ENCODE measurements around the gene QSOX1. TPM values are rescaled to one million over a fixed set of nuclear protein-coding genes. Genes with fewer than 3 reads are reported as not detected.

Gene QSOX1
- total RNA-seq, 1 experiment from 2014 or later = 569 TPM

- H3K27me3 ChIP-seq = no peaks in the 10 kb centered on the region
- H3K4me3 ChIP-seq = no peak overlapping the region
- DNase-seq = no peak
- no peaks in the 10 kb centered on the region for H3K9me3 ChIP-seq
- H3K36me3 ChIP-seq = peaks cover 51% of the 10 kb centered on the region
Measured at GRCh38 chr1:180177931-180178330, 23.3 kb downstream of the QSOX1 start.

DNA sequence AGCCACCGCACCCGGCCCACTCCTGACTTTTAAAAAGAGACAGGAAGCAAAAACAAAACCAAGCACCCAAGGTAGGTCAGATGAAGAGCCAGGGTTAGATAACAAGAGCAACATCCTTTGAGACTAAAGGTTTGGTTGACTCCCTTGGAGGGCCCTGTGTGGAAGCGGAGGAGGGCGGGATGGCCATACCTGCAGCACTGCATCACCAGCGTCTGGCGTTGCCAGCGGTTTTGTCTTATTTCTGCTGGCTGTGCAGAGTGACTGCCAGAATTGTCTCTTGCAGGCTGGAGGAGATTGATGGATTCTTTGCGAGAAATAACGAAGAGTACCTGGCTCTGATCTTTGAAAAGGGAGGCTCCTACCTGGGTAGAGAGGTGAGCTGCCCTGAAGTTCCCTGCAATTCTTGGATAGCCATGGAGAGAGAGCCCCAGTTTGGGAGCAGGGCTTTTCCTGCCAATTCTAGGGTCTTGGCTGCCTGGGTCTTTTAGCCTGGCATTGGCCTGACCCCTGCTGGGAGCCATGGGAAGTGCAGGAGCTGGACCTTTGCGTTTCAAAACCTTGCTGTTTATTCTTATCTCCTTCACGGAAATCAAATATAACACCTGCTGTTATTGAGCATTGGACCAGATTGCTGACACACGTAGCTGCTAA lies 24.0 kb downstream of the QSOX1 start:
- no peaks in the 10 kb centered on the region for H3K27me3 ChIP-seq
- peaks cover 51% of the 10 kb centered on the region for H3K36me3 ChIP-seq
- H3K4me3 ChIP-seq = no peak overlapping the region
- peak; percentile 54 for DNase-seq
- no peaks in the 10 kb centered on the region for H3K9me3 ChIP-seq

DNA sequence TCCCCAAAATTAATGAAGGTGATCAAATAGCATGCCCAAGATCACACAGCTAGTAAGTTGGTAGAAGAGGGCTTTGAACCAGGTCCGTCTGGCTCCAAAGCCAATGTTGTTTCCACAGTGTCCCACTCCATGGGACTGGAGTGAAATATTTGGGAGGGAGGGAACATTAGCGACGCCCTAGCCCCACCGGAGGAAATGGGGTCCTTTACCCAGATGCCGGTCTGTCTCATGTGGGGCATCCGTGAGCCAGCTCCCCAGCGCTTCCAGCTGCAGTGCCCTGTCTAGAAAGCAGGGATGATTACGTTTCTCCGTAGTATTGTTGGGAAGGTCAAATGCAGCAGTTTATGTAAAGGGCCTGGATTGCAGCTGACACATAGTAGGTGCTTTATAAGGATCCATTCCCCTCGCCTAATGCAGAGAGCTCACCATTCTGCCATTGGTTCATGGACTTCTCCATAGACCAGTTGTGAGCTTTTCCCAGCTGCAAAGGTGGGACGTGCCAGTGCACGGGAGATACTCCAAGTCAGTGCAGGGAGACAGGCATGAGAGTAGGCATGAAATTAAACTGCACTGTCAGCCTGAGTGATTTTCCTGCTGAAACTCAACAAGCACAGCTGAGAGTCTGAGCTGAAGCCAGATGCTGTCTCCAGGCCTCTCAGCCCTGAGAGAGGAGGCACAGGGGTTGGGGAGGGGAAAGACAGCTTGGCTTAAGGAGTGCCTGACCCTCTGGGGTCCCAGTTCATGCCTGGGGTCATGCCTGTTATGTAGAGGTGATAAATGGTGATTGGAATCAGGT lies 24.7 kb downstream of the QSOX1 start:
- peaks cover 56% of the 10 kb centered on the region for H3K36me3 ChIP-seq
- H3K9me3 ChIP-seq = no peaks in the 10 kb centered on the region
- no peaks in the 10 kb centered on the region for H3K27me3 ChIP-seq
- H3K4me3 ChIP-seq = no peak overlapping the region
- no peak for DNase-seq

GRCh38 chr1:180181048-180181447 lies 26.4 kb downstream of the QSOX1 start:
- no peak overlapping the region for H3K4me3 ChIP-seq
- no peaks in the 10 kb centered on the region for H3K9me3 ChIP-seq
- no peak for DNase-seq
- H3K27me3 ChIP-seq = no peaks in the 10 kb centered on the region
- H3K36me3 ChIP-seq = peaks cover 60% of the 10 kb centered on the region

GRCh38 chr1:180181996-180182642 lies 27.4 kb downstream of the QSOX1 start:
- Histone ChIP-seq H3K9me3 (no peaks in the 10 kb centered on the region), H3K27me3 (no peaks in the 10 kb centered on the region), H3K36me3 (peaks cover 62% of the 10 kb centered on the region), H3K4me3 (no peak overlapping the region)
- no peak for DNase-seq

- Histone ChIP-seq H3K9me3 (no peaks in the 10 kb centered on the region), H3K4me3 (no peak overlapping the region), H3K36me3 (peaks cover 63% of the 10 kb centered on the region), H3K27me3 (no peaks in the 10 kb centered on the region)
- no peak for DNase-seq
Measured at GRCh38 chr1:180182643-180183311, 28.1 kb downstream of the QSOX1 start.

DNA sequence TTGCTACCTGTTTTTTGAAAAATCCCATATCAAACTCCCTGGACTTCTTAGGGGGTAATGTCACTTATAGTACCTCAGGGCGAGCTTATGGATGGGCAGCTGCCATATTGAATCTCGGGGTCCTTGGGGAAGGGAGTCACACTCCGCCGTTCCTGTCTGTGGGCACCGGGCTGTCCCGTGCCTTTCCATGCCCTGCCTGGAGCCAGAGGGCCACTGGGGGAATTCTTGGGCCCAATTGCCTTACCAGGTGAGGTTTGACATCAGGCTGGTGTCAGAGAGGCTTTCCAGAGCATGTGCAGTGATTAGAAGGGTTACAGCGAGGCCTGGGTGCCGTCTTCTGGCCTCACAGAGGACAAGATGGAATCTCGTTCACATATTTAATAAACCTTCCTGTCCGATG lies 28.8 kb downstream of the QSOX1 start:
- H3K36me3 ChIP-seq = peaks cover 68% of the 10 kb centered on the region
- no peak overlapping the region for H3K4me3 ChIP-seq
- H3K9me3 ChIP-seq = no peaks in the 10 kb centered on the region
- no peak for DNase-seq
- no peaks in the 10 kb centered on the region for H3K27me3 ChIP-seq

DNA sequence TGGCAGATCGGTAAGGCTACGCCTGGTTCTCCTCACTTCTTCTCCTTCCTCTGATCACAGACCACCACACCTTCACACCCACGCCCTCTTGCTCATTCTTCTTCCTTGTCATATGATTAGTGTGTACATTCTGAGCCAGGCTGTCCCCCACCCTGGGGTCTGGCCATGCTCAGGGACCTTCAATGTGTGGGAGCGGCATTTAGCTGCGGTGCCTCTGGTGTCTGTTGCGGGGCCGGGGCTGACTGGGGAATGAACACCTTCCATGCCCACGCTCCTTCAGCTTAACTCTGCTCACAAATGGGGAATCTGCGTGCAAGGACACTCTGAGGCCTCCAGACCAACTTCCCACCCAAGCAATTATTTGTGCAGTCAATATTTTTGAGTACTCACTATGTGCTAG lies 29.4 kb downstream of the QSOX1 start:
- DNase-seq = no peak
- Histone ChIP-seq H3K4me3 (no peak overlapping the region), H3K36me3 (peaks cover 69% of the 10 kb centered on the region), H3K27me3 (no peaks in the 10 kb centered on the region), H3K9me3 (no peaks in the 10 kb centered on the region)

DNA sequence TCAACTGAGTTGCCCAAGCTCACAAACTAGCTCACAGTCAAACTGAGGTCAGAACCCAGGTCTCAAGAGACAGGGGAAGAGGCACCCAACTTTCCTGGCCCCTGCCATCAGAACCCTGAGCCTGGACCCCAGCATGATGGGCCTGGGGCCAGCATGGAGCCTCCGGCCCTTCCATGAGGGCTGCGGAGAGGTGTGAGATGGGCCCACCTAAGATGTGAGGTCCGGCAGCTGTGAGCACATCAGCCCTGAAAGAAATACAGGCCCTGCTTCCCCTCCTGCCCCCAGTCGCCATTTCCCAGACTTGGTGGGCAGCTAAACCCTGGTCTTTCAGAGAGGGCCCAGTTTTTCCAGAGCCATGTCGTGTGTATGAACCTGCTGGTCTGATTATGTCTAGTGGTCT lies 30.6 kb downstream of the QSOX1 start:
- peaks cover 66% of the 10 kb centered on the region for H3K36me3 ChIP-seq
- no peak overlapping the region for H3K4me3 ChIP-seq
- DNase-seq = no peak
- no peaks in the 10 kb centered on the region for H3K9me3 ChIP-seq
- no peaks in the 10 kb centered on the region for H3K27me3 ChIP-seq

DNA sequence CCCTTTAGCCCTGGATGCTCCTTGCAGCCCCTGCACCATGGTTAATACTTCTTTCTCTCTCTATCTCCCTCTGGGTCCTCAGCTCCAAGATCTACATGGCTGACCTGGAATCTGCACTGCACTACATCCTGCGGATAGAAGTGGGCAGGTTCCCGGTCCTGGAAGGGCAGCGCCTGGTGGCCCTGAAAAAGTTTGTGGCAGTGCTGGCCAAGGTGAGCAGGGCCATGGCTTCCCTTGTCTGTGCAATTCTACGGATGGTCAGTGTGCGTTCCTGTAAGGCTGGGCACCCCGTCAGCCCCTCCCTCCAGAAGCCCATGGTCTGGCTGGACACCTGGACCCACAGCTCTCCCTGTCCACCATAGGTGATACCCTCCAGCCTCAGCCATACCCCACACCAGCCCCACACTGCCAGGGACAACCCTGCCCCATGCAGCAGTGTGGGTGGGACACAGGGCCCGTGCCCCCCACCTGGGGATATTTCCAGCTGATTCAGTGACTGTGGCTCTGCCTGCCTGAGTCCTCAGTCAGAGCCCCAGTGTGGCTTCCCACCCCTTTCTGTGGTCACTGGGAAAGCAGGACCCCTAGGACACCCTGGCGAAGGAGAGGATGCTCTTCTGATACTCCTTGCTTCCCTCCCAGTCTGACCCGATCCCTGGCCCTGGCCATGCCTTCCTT lies 31.4 kb downstream of the QSOX1 start:
- H3K36me3 ChIP-seq = peaks cover 67% of the 10 kb centered on the region
- DNase-seq = no peak

GRCh38 chr1:180186831-180187230 lies 32.2 kb downstream of the QSOX1 start:
- H3K9me3 ChIP-seq = no peaks in the 10 kb centered on the region
- peaks cover 67% of the 10 kb centered on the region for H3K36me3 ChIP-seq
- DNase-seq = no peak
- no peaks in the 10 kb centered on the region for H3K27me3 ChIP-seq
- no peak overlapping the region for H3K4me3 ChIP-seq

More for the DNA sequence above, 31.4 kb downstream of the QSOX1 start:
- no peak overlapping the region for H3K4me3 ChIP-seq
- no peaks in the 10 kb centered on the region for H3K27me3 ChIP-seq
- H3K9me3 ChIP-seq = no peaks in the 10 kb centered on the region

GRCh38 chr1:180187626-180188025 lies 33.0 kb downstream of the QSOX1 start:
- H3K36me3 ChIP-seq = peaks cover 63% of the 10 kb centered on the region
- H3K9me3 ChIP-seq = no peaks in the 10 kb centered on the region
- H3K27me3 ChIP-seq = no peaks in the 10 kb centered on the region
- no peak for DNase-seq
- no peak overlapping the region for H3K4me3 ChIP-seq

DNA sequence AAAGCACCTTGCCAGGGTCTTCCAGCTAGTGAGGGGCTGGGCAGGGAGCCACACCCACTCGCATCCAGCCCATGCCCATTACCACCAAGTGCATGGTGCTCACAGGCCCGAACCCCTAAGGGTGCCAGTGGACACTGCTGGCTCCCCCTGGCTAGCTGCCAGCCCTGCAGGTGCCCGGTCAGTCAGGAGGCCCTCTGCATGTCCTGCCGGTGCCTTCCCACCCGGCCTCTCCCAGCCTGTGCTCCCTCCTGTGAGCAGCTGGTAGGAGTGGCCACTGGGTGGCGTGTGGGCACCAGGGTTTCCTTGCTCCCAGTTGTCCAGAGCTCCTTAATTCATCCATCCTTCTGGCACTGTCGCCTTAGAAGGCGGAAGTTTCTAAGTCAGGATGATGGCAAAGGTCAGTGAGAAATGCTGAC lies 33.4 kb downstream of the QSOX1 start:
- peak; percentile 55 for DNase-seq
- Histone ChIP-seq H3K36me3 (peaks cover 63% of the 10 kb centered on the region), H3K27me3 (no peaks in the 10 kb centered on the region), H3K9me3 (no peaks in the 10 kb centered on the region), H3K4me3 (no peak overlapping the region)

DNA sequence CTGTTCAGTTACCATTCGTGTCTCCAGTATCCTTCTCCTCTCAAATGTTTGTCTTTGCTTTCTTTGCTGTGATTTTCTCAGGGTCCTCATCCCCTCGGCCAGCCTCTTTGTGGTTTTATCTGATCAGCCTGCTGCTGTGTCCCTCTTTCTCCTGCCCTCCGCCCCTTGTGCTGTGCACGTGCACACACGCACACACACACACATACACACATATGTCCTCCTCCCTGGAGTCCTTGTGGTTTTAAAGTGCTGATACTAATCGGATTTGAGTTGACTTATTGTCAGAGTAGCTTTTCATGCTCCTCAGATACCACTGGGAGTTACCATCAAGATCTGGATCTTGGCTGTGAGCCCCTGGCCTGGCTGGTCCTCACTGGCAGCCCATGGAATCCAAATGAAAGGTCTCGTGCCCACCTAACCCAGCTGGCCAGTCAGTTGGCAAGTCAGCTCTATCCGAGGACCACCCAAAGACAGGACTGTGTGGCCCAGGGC lies 34.1 kb downstream of the QSOX1 start:
- Histone ChIP-seq H3K27me3 (no peaks in the 10 kb centered on the region), H3K4me3 (no peak overlapping the region), H3K36me3 (peaks cover 62% of the 10 kb centered on the region), H3K9me3 (no peaks in the 10 kb centered on the region)
- no peak for DNase-seq

- Histone ChIP-seq H3K9me3 (no peaks in the 10 kb centered on the region), H3K27me3 (no peaks in the 10 kb centered on the region), H3K4me3 (no peak overlapping the region), H3K36me3 (peaks cover 54% of the 10 kb centered on the region)
- no peak for DNase-seq
Measured at GRCh38 chr1:180190091-180190490, 35.4 kb downstream of the QSOX1 start.

DNA sequence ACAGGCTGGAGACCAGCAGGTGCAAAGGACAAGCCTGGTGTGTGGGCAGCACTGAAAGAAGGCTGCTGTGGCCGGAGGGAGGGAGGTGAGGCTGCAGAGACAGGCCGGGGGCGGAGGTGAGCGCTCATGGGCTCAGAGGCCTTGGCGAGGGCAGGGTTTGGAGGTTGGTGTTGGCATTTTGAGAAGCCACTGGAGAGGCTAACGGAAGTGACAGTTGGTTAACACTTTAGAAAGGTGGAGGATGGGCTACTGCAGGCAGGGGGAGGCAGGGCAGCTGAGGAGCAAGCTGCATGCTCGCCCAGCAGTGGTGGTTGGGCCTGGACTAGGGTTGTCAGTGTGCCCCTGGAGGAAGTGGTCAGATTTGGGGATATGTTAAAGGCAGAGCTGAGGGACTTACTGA lies 37.5 kb downstream of the QSOX1 start:
- no peaks in the 10 kb centered on the region for H3K9me3 ChIP-seq
- no peaks in the 10 kb centered on the region for H3K27me3 ChIP-seq
- no peak for DNase-seq
- H3K4me3 ChIP-seq = no peak overlapping the region
- H3K36me3 ChIP-seq = peaks cover 53% of the 10 kb centered on the region

Data from MG63 (cell line).